ENCODE data around the gene MYL12A. TPM values are rescaled to one million over a fixed set of nuclear protein-coding genes. Genes with fewer than 3 reads are reported as not detected.

The MYL12A gene
- total and polyA plus RNA-seq, 4 donors = 158 to 314 (median 179) TPM

GRCh38 chr18:3254725-3255124 is 7.1 kb downstream of the MYL12A start:
- Histone ChIP-seq H3K9me3 (ENCODE audit: control insufficient read depth in 4 of 4, low read length in 3 of 4) (no peaks in the 10 kb centered on the region), H3K36me3 (ENCODE audit: control insufficient read depth in 4 of 4, insufficient read depth in 3 of 4, low read depth in 1 of 4, low read length in 3 of 4) (peaks cover 6 to 40% (median 28%) of the 10 kb centered on the region in 4 donors), H3K27ac (ENCODE audit: low read depth in 1 of 2, low read length in 2 of 2) (no peak overlapping the region), H3K27me3 (ENCODE audit: control insufficient read depth in 4 of 4, insufficient read depth in 4 of 4, low read length in 3 of 4) (no peaks in the 10 kb centered on the region), H3K4me3 (ENCODE audit: low read depth in 1 of 3, low read length in 3 of 3) (no peak overlapping the region), H3K9ac (ENCODE audit: low read depth in 1 of 2, low read length in 2 of 2) (no peak overlapping the region), H3K4me1 (ENCODE audit: control insufficient read depth in 4 of 4, insufficient read depth in 4 of 4, low read length in 3 of 4) (peaks cover 2 to 45% (median 22%) of the 10 kb centered on the region in 4 donors)
- DNase-seq (ENCODE audit: low spot score) = no peak
- 94% methylated on average over 4 of the region's 4 CpGs for WGBS
- TF ChIP-seq FOXA1 (IDR thresholded peaks at IDR 0.05) = no peak
- no peak for TF ChIP-seq HNF4A (conservative IDR thresholded peaks at IDR 0.05)
- no peak for TF ChIP-seq JUND (IDR thresholded peaks at IDR 0.05)
- no peak for TF ChIP-seq YY1 (IDR thresholded peaks at IDR 0.05)
- TF ChIP-seq HNF4G (IDR thresholded peaks at IDR 0.05) = no peak

- Histone ChIP-seq H3K4me3 (ENCODE audit: low read depth in 1 of 3, low read length in 3 of 3) (no peak overlapping the region), H3K9ac (ENCODE audit: low read depth in 1 of 2, low read length in 2 of 2) (peak overlapping the region in 1 of 2 donors; percentile 12), H3K9me3 (ENCODE audit: control insufficient read depth in 4 of 4, low read length in 3 of 4) (no peaks in the 10 kb centered on the region), H3K4me1 (ENCODE audit: control insufficient read depth in 4 of 4, insufficient read depth in 4 of 4, low read length in 3 of 4) (peaks cover 7 to 44% (median 22%) of the 10 kb centered on the region in 4 donors), H3K36me3 (ENCODE audit: control insufficient read depth in 4 of 4, insufficient read depth in 3 of 4, low read depth in 1 of 4, low read length in 3 of 4) (peaks cover 6 to 40% (median 28%) of the 10 kb centered on the region in 4 donors), H3K27me3 (ENCODE audit: control insufficient read depth in 4 of 4, insufficient read depth in 4 of 4, low read length in 3 of 4) (no peaks in the 10 kb centered on the region), H3K27ac (ENCODE audit: low read depth in 1 of 2, low read length in 2 of 2) (peak overlapping the region; percentile 90 to 95)
- no peak for DNase-seq (ENCODE audit: low spot score)
- TF ChIP-seq HNF4G (IDR thresholded peaks at IDR 0.05) (no peak), EGR1 (IDR thresholded peaks at IDR 0.05; ENCODE audit: low read depth in 2 of 2) (no peak)
- WGBS = 74% methylated on average over 5 of the region's 5 CpGs
Observed at GRCh38 chr18:3255611-3256165, 8.1 kb downstream of the MYL12A start.

GRCh38 chr18:3256693-3257626 is 9.4 kb downstream of the MYL12A start:
- Histone ChIP-seq H3K9me3 (ENCODE audit: control insufficient read depth in 4 of 4, low read length in 3 of 4) (no peaks in the 10 kb centered on the region), H3K27ac (ENCODE audit: low read depth in 1 of 2, low read length in 2 of 2) (peak overlapping the region; percentile 90 to 95), H3K9ac (ENCODE audit: low read depth in 1 of 2, low read length in 2 of 2) (peak overlapping the region; percentile 44 to 76), H3K27me3 (ENCODE audit: control insufficient read depth in 4 of 4, insufficient read depth in 4 of 4, low read length in 3 of 4) (no peaks in the 10 kb centered on the region), H3K4me1 (ENCODE audit: control insufficient read depth in 4 of 4, insufficient read depth in 4 of 4, low read length in 3 of 4) (peaks cover 7 to 50% (median 25%) of the 10 kb centered on the region in 4 donors), H3K36me3 (ENCODE audit: control insufficient read depth in 4 of 4, insufficient read depth in 3 of 4, low read depth in 1 of 4, low read length in 3 of 4) (peaks cover 6 to 40% (median 28%) of the 10 kb centered on the region in 4 donors), H3K4me3 (ENCODE audit: low read depth in 1 of 3, low read length in 3 of 3) (no peak overlapping the region)
- TF ChIP-seq HNF4G (IDR thresholded peaks at IDR 0.05) (no peak), JUND (IDR thresholded peaks at IDR 0.05) (peak; percentile 80 to 91), ATF3 (IDR thresholded peaks at IDR 0.05) (no peak), CTCF (IDR thresholded peaks at IDR 0.05; ENCODE audit: low read depth, low read length, missing input control) (no peak), FOXA2 (IDR thresholded peaks at IDR 0.05) (no peak), TAF1 (conservative IDR thresholded peaks at IDR 0.05) (no peak), RAD21 (IDR thresholded peaks at IDR 0.05) (peak in 1 of 2 donors; percentile 6), RXRA (IDR thresholded peaks at IDR 0.05) (peak in 1 of 2 donors; percentile 67), YY1 (IDR thresholded peaks at IDR 0.05) (peak; percentile 85), HNF4A (conservative IDR thresholded peaks at IDR 0.05) (peak; percentile 12 to 60), GABPA (IDR thresholded peaks at IDR 0.05 in 1 of 2, conservative IDR thresholded peaks at IDR 0.05 in 1 of 2) (no peak), SP1 (IDR thresholded peaks at IDR 0.05) (peak; percentile 47)
- TF ChIP-seq, protein P1, sequence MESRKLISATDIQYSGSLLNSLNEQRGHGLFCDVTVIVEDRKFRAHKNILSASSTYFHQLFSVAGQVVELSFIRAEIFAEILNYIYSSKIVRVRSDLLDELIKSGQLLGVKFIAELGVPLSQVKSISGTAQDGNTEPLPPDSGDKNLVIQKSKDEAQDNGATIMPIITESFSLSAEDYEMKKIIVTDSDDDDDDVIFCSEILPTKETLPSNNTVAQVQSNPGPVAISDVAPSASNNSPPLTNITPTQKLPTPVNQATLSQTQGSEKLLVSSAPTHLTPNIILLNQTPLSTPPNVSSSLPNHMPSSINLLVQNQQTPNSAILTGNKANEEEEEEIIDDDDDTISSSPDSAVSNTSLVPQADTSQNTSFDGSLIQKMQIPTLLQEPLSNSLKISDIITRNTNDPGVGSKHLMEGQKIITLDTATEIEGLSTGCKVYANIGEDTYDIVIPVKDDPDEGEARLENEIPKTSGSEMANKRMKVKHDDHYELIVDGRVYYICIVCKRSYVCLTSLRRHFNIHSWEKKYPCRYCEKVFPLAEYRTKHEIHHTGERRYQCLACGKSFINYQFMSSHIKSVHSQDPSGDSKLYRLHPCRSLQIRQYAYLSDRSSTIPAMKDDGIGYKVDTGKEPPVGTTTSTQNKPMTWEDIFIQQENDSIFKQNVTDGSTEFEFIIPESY (IDR thresholded peaks at IDR 0.05) = peak; percentile 40
- TF ChIP-seq, protein P2, sequence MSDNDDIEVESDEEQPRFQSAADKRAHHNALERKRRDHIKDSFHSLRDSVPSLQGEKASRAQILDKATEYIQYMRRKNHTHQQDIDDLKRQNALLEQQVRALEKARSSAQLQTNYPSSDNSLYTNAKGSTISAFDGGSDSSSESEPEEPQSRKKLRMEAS (IDR thresholded peaks at IDR 0.05) = peak; percentile 56
- TF ChIP-seq, protein P3, sequence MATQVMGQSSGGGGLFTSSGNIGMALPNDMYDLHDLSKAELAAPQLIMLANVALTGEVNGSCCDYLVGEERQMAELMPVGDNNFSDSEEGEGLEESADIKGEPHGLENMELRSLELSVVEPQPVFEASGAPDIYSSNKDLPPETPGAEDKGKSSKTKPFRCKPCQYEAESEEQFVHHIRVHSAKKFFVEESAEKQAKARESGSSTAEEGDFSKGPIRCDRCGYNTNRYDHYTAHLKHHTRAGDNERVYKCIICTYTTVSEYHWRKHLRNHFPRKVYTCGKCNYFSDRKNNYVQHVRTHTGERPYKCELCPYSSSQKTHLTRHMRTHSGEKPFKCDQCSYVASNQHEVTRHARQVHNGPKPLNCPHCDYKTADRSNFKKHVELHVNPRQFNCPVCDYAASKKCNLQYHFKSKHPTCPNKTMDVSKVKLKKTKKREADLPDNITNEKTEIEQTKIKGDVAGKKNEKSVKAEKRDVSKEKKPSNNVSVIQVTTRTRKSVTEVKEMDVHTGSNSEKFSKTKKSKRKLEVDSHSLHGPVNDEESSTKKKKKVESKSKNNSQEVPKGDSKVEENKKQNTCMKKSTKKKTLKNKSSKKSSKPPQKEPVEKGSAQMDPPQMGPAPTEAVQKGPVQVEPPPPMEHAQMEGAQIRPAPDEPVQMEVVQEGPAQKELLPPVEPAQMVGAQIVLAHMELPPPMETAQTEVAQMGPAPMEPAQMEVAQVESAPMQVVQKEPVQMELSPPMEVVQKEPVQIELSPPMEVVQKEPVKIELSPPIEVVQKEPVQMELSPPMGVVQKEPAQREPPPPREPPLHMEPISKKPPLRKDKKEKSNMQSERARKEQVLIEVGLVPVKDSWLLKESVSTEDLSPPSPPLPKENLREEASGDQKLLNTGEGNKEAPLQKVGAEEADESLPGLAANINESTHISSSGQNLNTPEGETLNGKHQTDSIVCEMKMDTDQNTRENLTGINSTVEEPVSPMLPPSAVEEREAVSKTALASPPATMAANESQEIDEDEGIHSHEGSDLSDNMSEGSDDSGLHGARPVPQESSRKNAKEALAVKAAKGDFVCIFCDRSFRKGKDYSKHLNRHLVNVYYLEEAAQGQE (IDR thresholded peaks at IDR 0.05) = no peak
- DNase-seq (ENCODE audit: low spot score) = no peak
- WGBS = 23% methylated on average over 5 of the region's 5 CpGs

Data from liver (tissue), 9 donors.